ENCODE data around the gene CSMD2.
"Not testable (repeated sequence)": the region's sequence is repeated elsewhere in the genome, so short reads cannot be mapped to it uniquely, and the experiment has no call there.

The CSMD2 gene

DNA sequence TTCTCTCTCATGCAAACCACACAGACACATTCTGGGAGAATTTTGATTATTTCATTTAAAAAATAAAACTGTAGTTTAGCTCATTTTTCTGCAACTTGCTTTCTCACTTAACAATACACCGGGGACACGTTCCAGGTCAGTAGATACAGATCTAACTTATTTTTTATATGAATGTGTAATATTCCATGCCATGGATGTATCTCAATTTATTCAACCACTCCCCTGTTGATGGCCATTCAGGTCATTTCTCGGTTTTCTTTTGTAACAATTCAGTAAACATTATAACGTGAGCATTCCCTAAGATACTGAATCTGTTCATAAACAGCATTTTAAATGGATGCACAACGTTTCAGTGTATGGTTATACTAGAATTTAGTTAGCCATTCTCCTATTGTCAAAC, 64.7 kb downstream of the CSMD2 start:
- no peak for DNase-seq

DNA sequence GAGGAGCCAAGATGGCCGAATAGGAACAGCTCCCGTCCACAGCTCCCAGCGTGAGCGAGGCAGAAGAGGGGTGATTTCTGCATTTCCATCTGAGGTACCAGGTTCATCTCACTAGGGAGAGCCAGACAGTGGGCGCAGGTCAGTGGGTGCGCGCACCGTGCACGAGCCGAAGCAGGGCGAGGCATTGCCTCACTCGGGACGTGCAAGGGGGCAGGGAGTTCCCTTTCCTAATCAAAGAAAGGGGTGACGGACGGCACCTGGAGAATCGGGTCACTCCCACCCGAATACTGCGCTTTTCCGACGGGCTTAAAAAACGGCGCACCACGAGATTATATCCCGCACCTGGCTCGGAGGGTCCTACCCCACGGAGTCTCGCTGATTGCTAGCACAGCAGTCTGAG, 72.6 kb downstream of the CSMD2 start:
- not testable (repeated sequence) for DNase-seq

DNA sequence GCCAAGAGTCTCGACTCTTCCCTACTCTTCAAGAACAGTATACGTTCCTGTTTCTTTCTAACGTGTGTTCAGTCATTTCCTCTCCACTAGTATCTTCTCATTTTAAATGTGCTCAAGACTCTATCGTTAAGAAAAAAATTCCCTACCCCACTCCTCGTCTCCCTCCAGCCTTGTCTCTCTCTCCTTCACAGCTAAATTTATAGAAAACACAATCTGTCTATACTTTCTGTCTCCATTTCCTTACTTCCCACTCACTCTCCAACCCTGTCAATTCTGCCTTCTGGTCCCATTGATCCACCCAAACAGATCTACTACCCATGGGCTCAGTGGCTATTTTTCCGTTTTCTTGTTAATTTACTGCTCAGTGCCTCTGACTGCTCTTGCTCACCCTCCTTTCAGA, 75.3 kb downstream of the CSMD2 start:
- no peak for DNase-seq

DNA sequence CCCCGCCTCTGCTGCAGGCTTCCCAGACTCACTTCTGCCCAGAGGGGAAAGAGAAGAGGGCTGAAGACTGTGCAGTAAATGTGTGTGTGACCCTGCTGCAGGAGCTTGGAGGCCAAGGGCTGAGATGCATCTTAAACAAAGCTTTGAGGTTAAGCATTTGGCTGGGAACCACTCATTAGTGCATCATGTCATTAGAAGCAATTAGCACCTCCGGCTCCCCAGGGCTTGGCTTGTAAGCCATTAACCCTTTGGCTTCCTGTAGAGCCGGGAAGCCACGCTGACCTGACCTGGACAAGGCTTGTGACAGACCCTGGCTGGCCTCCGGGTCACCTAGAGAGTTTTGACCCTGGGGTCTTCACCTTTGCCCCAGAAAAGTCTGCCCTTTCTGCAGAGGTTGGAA, 77.0 kb downstream of the CSMD2 start:
- no peak for DNase-seq

DNA sequence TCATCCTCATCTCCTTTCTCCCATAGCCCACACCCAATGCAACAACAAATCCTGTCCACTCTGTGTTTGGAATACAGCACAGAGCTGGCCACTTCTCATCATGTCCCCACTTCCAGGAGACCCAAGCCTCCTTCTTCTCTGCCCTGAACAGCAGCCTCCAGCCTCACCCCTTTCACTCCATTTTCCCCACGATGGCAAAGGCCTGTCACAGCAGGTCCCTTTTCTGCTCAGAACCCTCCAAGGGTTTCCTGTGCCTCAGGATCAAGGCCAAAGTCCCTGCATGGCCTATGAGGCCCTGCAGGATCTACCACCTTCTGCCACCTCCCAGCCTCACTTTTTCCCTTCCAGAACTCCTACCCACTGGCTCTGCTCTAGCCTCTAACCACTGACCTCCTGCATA, 78.5 kb downstream of the CSMD2 start:
- no peak for DNase-seq

DNA sequence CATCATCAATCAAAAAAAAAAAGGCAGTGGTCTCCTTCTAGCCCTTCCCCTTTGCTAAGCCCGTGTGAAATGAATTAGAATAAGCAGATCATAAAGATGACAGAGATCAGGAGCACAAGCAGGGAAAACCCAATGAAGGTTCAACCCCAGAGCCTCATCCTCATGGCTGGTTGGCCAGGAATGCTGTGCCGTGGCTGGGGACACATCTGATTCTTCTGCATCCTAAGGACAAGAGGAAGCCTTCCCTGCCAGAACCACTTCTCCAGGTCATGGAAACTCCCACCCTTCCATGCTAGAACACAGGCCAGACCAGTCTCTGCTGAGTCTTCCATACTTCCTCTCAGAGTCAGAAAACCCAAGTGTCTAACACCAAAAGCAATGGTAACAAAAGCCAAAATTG, 81.1 kb downstream of the CSMD2 start:
- no peak for DNase-seq

DNA sequence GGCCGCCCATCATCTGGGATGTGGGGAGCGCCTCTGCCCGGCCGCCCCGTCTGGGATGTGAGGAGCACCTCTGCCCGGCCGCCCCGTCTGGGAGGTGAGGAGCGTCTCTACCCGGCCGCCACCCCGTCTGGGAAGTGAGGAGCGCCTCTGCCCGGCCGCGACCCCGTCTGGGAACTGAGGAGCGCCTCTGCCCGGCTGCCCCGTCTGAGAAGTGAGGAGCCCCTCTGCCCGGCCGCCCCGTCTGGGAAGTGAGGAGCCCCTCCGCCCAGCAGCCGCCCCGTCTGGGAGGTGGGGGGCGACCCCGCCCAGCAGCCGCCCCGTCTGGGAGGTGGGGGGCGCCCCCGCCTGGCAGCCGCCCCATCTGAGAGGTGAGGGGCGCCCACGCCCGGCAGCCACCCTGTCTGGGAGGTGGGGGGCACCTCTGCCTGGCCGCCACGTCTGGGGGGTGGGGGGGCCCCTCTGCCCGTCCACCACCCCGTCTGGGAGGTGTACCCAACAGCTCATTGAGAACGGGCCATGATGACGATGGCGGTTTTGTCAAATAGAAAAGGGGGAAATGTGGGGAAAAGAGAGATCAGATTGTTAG, 82.9 kb downstream of the CSMD2 start:
- not testable (repeated sequence) for DNase-seq

DNA sequence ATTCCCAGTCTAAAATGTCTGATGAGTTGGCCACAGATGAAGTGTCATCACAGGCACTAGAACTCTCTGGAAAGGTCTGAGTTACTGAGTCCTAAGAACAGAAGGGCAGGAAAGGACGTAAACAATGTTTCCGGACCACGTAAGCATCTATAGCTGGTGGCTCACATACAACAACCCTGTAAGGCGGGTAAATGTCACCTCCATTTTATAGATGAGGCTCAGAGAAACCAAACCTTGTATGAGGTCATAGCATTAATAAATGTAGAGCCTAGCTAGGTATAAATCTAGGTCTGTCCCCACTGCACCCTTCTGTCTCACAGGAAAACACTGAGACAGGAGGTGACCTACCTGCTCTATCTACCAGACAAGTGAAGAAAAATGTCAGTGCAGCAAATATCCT, 86.6 kb downstream of the CSMD2 start:
- DNase-seq, result no peak

DNA sequence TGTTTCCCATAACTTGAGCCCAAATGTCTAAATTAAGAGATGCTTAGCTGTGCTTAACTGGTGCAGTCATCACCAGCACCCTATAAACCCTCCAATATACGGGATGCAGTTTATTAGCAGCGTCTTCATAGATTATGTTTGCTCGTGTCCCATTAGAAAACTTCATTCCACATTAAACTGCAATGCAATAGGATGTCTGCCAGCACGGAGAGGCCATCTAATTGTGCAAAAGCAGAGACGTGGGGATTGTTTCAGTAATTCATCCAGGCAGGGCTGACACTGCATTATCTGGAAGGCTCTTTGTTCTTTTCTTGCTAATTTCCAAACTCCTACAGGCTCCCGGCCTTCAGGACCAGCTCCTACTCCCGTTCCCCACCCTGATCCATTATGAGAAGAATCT, 89.5 kb downstream of the CSMD2 start:
- no peak for DNase-seq

DNA sequence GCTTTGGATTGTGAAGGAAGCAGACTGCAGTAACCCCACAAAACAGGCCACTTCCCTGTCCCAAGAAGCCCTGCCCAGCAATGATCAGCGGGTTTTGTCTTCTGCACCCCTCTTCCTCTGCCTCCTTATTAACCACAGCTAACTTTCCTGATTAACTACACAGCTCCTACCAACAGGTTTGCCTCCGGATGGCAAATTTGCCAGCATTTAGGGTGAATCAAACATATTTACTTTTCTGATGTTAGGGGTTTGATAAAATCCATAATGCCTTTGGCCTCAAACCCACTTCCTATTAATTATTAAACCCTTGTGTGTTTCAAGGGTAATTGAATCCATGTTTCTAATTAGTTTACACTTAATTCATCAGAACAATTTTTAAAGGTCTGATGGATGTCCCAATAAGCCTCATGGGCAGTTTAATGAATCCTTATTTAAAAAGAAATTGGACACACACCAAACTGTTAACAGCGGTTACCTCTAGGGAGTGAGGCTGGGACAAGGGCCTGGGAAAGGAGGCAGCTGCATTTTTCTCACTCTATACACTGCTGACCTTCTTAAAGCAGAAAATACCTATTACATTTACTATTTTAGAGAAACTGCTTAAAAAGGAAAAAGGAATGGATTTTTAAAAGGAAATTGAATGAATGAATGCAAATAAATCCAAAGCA, 91.9 kb downstream of the CSMD2 start:
- DNase-seq, result no peak

DNA sequence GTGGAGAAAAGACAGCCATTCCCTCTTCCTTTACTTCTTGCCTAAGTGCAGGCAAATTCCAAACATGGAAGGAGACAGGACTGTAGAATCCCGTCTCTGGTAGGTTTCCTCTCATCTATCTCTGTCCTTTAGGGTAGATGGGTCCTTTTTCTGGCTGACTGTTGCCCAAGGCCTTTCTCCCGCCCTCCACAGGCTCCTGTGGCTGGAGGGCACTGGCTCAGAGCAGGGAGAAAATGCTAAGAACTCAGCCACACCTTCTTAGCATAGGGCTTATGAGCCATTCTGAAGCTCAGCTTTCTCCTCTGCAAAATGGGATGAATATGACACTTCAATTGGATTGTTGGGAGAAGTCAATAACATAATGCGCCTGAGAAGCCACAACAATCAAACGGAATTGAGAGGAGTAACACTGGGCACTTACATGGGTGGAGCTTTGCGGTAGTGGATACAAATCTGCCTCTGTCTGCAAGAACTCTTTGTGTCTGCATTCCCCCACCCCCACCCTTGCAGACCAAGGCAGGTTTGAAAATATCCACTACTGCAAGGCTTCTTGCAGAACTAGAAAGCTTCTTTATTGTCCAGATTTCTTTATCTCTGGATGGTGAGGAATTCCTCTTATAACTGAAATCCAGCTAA, 94.7 kb downstream of the CSMD2 start:
- no peak for DNase-seq

DNA sequence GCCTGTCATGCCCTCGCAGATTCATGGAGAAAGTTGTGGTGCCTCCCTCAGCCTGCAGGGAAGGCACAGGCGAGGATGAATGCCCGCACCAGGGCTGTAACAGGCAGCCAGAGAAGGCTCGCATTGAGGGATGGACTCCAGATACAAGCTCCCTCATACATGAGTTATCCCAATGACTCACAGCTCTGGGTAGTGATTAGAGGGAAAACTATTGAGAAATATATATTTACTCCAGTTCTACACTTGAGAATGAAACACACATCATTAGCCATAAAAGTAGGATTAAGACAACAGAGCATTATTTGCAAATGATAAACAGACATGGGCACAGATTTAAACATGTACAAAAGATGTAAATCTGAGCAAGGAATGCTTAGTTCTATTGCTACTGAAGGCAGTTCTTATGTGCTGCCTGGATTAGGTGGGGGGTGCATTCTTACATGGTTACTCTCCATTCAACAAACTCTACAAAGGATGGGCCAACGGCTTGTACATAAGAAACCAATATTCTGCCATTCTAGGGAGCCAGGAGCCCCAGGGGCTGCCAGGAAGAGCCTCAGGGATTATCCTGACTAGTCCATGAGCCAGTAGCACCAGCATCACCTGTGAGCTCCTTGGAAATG, 97.9 kb downstream of the CSMD2 start:
- DNase-seq, result no peak

DNA sequence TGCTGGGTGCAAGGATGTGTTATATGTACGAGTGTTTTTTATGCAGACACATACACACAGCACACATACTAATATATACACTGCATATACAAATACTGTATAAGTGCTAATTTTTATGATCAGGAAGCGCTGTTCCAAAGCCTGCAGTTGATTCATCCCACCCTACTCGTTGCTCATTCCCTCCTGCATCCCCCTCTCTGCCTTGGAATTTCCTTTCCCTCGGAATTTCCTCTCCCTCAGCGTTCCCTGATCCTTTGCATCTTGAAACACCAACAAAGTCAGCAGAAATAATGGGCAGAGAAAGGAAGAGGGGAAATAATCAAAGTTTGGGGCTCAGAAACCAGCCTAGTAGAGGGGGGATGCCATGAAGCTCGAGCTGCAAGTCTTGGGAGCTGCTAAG, 98.9 kb downstream of the CSMD2 start:
- no peak for DNase-seq

DNA sequence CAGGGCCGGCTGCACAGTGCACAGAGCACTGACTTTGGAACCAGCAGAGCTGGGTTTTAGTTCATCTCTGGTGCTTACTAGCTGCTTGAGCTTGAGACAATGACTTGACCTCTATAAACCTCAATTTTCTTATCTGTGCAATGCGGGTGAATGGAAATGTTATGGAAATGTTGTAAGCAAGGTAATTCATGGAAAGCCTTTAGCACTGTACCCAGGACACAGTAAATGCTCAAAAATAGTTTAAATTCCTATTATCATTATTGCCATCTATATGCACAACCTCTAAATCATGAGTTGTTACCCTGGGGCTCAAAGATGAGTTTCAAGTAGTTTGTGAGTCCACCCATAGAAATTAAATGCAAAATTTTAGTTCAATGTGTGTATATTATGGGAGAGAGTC, 99.5 kb downstream of the CSMD2 start:
- DNase-seq, result no peak

DNA sequence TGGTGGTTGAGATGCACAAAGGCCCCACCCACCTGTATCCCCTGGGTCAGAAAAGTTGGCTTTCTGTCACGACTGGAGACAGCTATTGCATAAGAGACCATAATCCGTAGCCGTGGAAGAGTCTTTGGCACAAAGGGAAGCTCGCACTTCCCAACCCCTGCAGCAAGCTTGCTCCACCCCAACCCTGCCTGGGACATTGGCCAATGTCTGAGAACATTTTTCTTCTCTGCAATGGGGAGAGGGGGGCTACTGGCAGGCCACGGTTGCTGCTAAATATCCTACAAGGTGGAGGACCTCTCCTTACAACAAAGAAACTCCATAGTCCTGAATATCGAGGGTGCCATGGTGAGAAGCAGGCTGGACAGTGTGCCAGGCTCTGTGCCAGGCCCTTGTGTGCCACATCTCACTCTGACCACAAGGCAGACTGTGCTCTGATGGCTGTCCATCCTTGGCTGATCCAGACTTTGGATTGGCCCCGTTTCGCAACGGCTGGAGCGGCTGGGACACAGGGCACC, 104.1 kb downstream of the CSMD2 start:
- no peak for DNase-seq

DNA sequence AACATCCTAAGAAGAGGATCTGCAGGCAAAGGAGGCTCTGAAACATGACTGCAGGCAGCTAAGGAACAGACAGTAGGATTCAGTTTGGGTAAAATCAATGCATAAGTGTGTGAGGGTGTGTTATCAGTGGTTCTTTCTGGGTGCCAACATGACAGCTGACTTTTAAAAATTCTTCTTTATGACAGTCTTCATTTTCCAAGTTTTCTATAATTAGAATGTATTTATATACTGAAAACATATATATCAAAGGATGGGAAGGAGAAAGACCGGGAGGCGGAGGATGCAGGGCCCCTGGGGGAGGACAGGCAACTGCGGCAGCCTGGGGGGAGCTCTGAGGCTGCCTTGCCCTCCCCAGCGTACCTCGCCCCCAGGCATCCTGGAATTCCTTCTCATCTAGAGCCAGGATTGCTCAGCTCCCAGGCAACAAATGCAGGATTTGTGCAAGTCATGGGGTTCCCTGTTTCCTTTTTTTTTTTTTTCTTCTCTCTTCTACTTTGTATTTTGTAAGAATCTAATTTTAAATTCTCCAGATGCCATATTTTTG, 104.8 kb downstream of the CSMD2 start:
- DNase-seq, result no peak

DNA sequence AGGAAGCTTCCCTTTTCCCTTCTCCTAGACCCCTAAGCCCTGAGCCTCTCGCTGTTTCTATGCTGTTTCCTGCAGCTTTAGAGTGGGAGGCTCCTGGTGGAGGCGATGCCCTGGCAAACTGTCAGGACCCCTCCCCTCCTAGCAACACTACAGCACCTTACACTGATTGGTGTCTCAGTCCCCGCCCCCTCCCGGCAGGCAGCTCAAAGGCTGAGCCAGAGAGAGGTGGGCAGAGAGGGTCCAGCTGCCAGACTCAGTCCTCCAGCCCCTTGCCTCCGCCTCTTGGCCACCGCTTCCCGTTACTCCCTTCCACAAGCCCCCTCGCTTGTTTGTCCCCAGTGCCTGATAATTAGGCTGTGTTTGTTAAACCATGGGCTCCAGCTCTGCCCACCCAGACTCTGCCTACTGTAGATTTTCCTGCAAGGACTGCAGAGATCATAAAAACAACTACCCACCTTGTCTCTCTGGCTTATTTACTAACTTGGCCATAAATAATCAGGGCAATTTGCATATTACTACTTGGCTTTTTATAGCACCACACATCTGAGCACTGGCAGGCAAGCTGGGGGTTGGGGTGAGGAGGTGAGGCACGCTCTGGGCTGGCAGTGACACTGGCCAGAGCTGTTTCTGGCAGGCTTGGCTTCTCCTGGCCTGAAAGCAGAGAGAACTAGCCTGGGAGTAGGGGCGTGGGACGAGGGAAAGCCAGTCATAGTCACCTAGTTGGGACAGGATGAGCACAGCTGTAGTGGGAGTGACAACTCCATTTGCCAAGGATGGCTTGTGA, 107.5 kb downstream of the CSMD2 start:
- DNase-seq, result no peak

DNA sequence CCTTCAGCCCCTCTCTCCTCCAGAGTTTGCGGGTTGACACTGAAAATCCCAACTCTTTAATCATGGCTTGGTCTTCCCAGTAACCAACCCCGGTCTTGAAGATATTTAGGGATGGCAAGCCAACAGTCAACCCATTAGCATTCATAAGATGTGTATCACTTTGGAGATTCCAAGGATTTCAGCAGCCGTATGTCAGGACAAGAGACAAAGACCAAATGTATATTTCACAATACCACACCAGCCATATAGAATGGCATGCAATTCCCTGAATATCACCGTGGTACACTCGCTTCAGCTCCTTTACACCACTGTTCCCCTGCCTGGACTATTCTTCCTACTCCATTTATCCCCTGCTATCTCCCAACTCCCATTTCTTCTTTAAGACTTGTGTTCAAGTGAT, 109.2 kb downstream of the CSMD2 start:
- DNase-seq, result no peak

DNA sequence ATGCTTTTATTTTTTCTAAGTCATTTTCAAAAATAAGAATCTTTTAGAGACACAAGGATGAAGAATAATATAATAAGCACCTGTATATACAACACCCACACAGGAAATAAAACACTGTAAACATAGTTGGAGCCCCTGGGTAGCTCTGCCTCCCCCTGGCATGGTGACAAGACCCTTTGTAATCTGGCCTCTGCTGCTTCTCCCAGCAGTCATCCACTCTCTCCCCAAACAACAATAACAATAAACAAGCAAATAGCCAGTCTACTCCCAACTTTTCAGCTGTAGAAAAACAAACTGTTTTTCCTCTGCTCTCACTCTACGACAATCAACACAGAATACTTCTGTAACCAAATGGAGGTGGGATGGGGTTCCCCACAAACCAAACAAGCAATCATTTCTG, 110.1 kb downstream of the CSMD2 start:
- DNase-seq, result no peak

DNA sequence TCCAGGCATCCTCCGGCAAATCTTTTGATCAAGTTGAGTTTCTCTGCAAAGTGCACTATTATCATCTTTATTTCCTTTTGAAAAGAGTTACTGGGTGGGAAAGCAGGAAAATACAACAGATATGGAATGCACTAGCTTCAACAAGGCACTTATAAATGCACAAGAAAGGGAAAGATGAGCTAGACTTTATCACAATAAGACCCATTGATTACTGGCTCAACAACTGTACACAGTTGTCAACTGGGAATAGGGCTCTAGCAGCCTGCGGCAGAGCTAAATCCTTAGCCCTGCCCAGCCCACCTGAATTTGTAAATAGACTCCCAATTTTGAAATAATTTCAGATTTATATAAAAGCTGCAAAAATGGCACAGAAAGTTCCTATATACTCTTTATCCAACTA, 111.4 kb downstream of the CSMD2 start:
- DNase-seq, result no peak

DNA sequence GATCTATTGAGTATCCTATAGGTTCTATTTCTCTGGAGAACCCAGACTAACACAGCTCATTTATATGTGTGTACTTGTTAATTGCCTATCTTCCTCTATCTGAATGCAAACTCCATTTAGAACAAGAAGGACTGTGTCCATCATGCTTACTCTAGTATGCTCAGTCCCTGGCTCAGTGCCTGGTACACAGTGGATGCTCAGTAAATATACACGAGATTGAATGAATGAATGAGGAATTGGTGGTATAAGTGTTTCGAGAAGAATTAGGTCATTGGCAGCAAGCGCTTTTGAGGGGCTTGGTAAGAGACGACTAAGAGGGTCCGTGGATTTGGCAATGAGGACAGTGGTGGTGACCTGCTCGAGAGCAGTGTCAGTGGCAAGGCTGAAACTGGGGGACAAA, 112.5 kb downstream of the CSMD2 start:
- no peak for DNase-seq

DNA sequence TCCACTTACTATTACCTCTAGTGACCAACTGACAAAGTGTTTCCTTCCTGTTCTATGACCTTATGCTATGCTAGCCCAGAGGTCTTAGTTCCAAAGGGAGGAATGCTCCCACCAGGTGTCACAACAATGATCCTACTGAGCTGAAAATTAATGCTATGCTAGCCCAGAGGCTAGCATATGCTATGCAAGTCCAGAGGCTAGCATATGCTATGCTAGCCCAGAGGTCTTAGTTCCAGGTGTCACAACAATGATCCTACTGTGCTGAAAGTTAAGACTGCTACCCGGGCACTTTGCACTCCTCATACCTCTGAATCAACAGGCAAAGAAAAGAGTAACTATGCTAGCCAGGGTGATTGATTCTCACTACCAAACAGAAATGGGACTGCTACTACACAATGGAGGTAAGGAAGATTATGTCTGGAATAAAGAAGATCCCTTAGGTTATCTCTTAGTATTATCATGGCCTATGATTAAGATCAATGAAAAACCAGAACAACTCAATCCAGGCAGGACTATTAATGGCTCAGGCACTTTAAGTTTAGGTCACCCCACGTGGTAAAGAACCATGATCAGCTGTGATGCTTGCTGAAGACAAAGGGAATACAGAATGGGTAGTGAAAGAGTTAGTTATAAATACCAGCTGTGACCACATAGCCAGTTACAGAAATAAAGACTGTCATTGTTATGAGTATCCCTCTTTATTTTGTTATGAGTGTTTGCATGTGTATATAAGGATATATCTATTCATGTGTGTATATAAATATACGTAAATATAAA, 114.1 kb downstream of the CSMD2 start:
- DNase-seq, result no peak

Data from CD4-positive, alpha-beta T cell treated with Interferon alpha-2 for 1 hour (primary cell).